ENCODE results near the gene PRSS56. TPM values are rescaled to one million over a fixed set of nuclear protein-coding genes. Genes with fewer than 3 reads are reported as not detected.
"Not testable (repeated sequence)": the region's sequence is repeated elsewhere in the genome, so short reads cannot be mapped to it uniquely, and the experiment has no call there.

The PRSS56 gene
- total RNA-seq, 3 donors from 2014 or later: not detected

- H3K4me3 Mint-ChIP-seq; H3K4me1 Mint-ChIP-seq (ENCODE audit: low read depth); H3K9me3 Mint-ChIP-seq; H3K27me3 Mint-ChIP-seq (ENCODE audit: low read depth); ATAC-seq; DNase-seq: not testable (repeated sequence)
- peaks cover 44% of the 10 kb centered on the region for H3K36me3 Mint-ChIP-seq (ENCODE audit: insufficient read depth)
These were observed 50.3 kb downstream of the PRSS56 start for GRCh38 chr2:232570481-232570880.

- no peaks in the 10 kb centered on the region for H3K9me3 Mint-ChIP-seq
- no peaks in the 10 kb centered on the region for H3K4me1 Mint-ChIP-seq (ENCODE audit: low read depth)
- no peaks in the 10 kb centered on the region for H3K27me3 Mint-ChIP-seq (ENCODE audit: low read depth)
- ATAC-seq (no peak), DNase-seq (no peak)
- peaks cover 42% of the 10 kb centered on the region for H3K36me3 Mint-ChIP-seq (ENCODE audit: insufficient read depth)
- no peak overlapping the region for H3K4me3 Mint-ChIP-seq
These were observed 50.9 kb downstream of the PRSS56 start for GRCh38 chr2:232571026-232571474.

- no peak for DNase-seq
- Mint-ChIP-seq H3K9me3 (no peaks in the 10 kb centered on the region), H3K4me1 (ENCODE audit: low read depth) (no peaks in the 10 kb centered on the region), H3K27me3 (ENCODE audit: low read depth) (no peaks in the 10 kb centered on the region), H3K4me3 (no peak overlapping the region), H3K36me3 (ENCODE audit: insufficient read depth) (peaks cover 39% of the 10 kb centered on the region)
- no peak for ATAC-seq
These were observed 52.9 kb downstream of the PRSS56 start for GRCh38 chr2:232573042-232573441.

GRCh38 chr2:232573771-232574435 is 53.7 kb downstream of the PRSS56 start:
- H3K27me3 Mint-ChIP-seq (ENCODE audit: low read depth): no peaks in the 10 kb centered on the region
- H3K36me3 Mint-ChIP-seq (ENCODE audit: insufficient read depth): peaks cover 32% of the 10 kb centered on the region
- H3K4me3 Mint-ChIP-seq: no peak overlapping the region
- H3K9me3 Mint-ChIP-seq: no peaks in the 10 kb centered on the region
- H3K4me1 Mint-ChIP-seq (ENCODE audit: low read depth): no peaks in the 10 kb centered on the region
- ATAC-seq (no peak), DNase-seq (no peak)

- H3K4me1 Mint-ChIP-seq (ENCODE audit: low read depth): no peaks in the 10 kb centered on the region
- ATAC-seq (no peak), DNase-seq (no peak)
- H3K36me3 Mint-ChIP-seq (ENCODE audit: insufficient read depth): peaks cover 26% of the 10 kb centered on the region
- no peaks in the 10 kb centered on the region for H3K9me3 Mint-ChIP-seq
- H3K27me3 Mint-ChIP-seq (ENCODE audit: low read depth): no peaks in the 10 kb centered on the region
- H3K4me3 Mint-ChIP-seq: no peak overlapping the region
These were observed 54.7 kb downstream of the PRSS56 start for GRCh38 chr2:232574674-232575403.

Other genes with a start within 250 kb of the PRSS56 start
- not detected for gene ALPP, start 141.6 kb upstream of the PRSS56 start, total RNA-seq
- gene ALPG, start 113.5 kb upstream of the PRSS56 start, total RNA-seq: not detected
- not detected for gene ALPI, start 64.2 kb upstream of the PRSS56 start, total RNA-seq
- gene ECEL1, start 32.6 kb upstream of the PRSS56 start, total RNA-seq: under 1 TPM; 0.16 to 0.20 (median 0.19) TPM
- gene CHRND, start 5.8 kb downstream of the PRSS56 start, total RNA-seq: not detected
- gene CHRNG, start 19.3 kb downstream of the PRSS56 start, total RNA-seq: not detected
- 10 to 100 TPM; 10.5 to 11.7 (median 11.5) TPM for gene TIGD1, start 30.2 kb downstream of the PRSS56 start, total RNA-seq
- 10 to 100 TPM; 67.8 to 77.2 (median 76.9) TPM for gene EIF4E2, start 30.3 kb downstream of the PRSS56 start, total RNA-seq
- under 1 TPM; 0.16 to 0.69 (median 0.35) TPM for gene EFHD1, start 113.2 kb downstream of the PRSS56 start, total RNA-seq
- 10 to 100 TPM; 44.1 to 53.7 (median 47.4) TPM for gene GIGYF2, start 176.9 kb downstream of the PRSS56 start, total RNA-seq

Measured in activated T-cell treated with anti-CD3 and anti-CD28 coated beads, Interleukin-2, amount 50 U/mL, for 4 hours (primary cell).